Stomach smooth muscle (tissue), 2 donors: ENCODE measurements around the gene SF3B2.
A peak's percentile ranks its signal among the peaks of the same experiment; 100 is the strongest.

ENCODE experiments used
- H3K27ac ChIP-seq: one replicate; pipeline ENCODE4 v1.7.0; 2013; ENCODE audit warnings: mild to moderate bottlenecking, low read length, inconsistent platforms
- H3K27me3 ChIP-seq, 2 donors: one replicate each; pipeline ENCODE4 v1.7.0; 2013; ENCODE audit warnings: low read length in 2 of 2; ENCODE audit not compliant: insufficient read depth in 2 of 2, control insufficient read depth in 1 of 2
- H3K36me3 ChIP-seq, 2 donors: one replicate each; pipeline ENCODE4 v1.7.0; 2013; ENCODE audit warnings: low read length in 2 of 2; ENCODE audit not compliant: control insufficient read depth in 2 of 2, insufficient read depth in 2 of 2
- H3K4me1 ChIP-seq: one replicate; pipeline ENCODE4 v1.7.0; 2013; ENCODE audit warnings: low read length; ENCODE audit not compliant: control insufficient read depth, insufficient read depth
- H3K4me3 ChIP-seq, 2 donors: one replicate each; pipeline ENCODE4 v1.7.0; 2013; ENCODE audit warnings: low read length in 2 of 2
- H3K9ac ChIP-seq, 2 donors: one replicate each; pipeline ENCODE4 v1.7.0; 2013; ENCODE audit warnings: low read length in 2 of 2, mild to moderate bottlenecking in 1 of 2
- H3K9me3 ChIP-seq, 2 donors: one replicate each; pipeline ENCODE4 v1.7.0; 2013; ENCODE audit warnings: low read length in 2 of 2; ENCODE audit not compliant: control insufficient read depth in 2 of 2
- donor health status: healthy.
- donor health status: Pancreatic carcinoma.

Gene SF3B2

DNA sequence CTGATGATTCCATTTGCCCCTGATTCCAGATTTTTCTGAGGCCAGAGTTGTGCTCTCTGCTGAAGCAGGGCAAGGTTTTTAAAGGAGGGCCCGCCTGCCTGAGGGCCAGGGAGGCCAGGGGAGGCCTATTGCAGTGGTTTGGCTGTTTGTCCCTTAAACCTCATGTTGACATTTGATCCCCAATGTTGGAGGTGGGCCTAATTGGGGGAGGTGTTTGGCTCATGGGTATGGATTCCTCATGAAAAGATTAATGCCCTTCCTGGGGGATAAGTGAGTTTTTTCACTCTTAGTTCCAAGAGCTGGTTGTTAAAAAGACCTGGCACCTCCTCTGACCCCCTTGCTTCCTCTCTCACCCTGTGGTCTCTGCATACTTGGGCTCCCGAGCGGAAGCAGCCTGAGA is 12.4 kb upstream of the SF3B2 start:
- Histone ChIP-seq H3K4me3 (no peak overlapping the region), H3K9ac (no peak overlapping the region), H3K36me3 (no peaks in the 10 kb centered on the region), H3K4me1 (no peaks in the 10 kb centered on the region), H3K27me3 (no peaks in the 10 kb centered on the region), H3K9me3 (no peaks in the 10 kb centered on the region), H3K27ac (no peak overlapping the region)

DNA sequence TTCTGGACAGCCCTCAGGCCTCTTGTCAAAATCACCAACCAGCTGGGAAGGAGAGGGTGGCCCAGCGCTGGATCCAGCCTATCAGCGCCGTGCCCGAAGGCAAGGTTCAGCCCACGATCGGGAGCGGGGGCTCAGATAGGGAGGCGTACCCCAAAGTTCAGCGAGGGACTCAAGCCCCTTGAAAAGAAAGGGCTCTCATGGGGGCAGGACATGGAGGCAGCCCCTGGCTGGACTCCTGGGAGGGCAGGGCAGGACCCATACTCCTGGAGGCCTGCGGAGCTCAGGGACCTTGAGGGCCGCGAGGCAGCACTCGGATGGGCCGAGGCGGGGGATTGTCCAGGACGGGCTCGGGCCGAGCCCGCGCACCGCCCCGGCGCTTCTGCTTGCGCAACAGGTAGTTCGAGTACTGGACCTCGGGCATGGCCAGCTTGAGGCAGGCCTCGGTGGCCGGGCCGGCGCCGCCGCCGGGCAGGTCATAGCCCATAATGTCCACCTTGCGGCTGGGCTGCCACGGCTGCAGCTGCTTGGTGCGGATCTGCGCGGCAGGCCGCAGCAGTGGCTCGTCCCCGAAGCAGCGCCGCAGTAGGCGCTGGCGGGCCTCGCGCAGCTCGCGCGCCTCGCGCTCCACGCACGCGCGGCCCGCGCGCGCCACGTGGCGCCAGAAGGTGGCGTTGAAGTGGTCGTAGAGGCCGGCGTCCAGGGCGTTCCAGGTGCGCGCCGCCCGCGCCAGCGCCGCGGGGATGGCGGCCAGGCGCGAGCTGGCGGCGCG is 9.8 kb upstream of the SF3B2 start:
- peaks cover 6% of the 10 kb centered on the region for H3K4me1 ChIP-seq
- H3K27ac ChIP-seq, result no peak overlapping the region
- no peak overlapping the region for H3K9ac ChIP-seq
- H3K9me3 ChIP-seq, result no peaks in the 10 kb centered on the region
- H3K36me3 ChIP-seq, result no peaks in the 10 kb centered on the region
- no peak overlapping the region for H3K4me3 ChIP-seq
- peaks cover 3 to 8% of the 10 kb centered on the region in 2 donors for H3K27me3 ChIP-seq

DNA sequence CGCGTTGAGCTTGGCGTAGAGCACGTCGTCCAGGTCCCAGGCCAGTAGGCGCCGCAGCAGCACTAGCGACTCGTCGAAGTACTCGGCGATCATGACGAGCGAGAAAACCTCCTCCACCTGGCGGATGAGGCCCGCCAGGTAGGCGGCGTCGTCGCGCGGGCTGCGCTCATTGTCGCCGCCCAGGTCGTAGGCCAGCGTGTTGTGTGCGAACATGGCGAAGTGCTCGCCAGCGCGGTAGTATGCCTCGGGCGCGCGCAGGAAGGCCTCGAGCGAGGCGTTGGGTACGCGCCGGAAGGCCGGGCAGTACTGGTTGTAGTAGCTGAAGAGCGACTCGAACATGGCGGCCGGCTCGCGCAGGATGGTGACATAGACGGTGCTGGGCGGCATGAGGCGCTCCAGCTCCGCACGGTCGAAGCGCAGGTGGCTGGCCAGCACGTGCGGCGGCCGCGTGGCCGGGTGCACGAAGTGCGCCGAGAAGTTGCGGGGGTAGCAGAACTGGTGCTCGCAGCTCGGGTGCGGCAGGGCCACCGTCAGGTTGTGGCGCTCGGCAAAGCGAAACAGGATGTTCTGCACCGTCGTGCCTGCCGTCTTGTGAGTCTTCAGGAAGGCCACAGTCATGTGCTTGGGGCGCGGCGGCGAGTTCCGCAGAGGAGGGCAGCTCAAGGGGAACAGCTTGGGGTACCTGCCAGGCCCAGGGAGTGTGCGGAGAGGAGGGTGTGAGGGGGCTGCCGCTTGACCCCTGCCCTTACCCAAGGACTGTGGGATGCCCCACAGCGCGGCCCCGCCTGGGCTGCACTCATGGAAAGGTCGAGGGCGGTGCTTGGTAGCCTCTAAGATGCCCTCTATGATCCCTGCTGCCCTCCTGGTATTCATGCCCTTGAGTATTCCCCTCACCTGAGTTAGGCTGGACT is 8.9 kb upstream of the SF3B2 start:
- Histone ChIP-seq H3K9me3 (no peaks in the 10 kb centered on the region), H3K9ac (no peak overlapping the region), H3K27me3 (peaks cover 3 to 17% of the 10 kb centered on the region in 2 donors), H3K27ac (no peak overlapping the region), H3K4me1 (peaks cover 6% of the 10 kb centered on the region), H3K4me3 (no peak overlapping the region), H3K36me3 (no peaks in the 10 kb centered on the region)

DNA sequence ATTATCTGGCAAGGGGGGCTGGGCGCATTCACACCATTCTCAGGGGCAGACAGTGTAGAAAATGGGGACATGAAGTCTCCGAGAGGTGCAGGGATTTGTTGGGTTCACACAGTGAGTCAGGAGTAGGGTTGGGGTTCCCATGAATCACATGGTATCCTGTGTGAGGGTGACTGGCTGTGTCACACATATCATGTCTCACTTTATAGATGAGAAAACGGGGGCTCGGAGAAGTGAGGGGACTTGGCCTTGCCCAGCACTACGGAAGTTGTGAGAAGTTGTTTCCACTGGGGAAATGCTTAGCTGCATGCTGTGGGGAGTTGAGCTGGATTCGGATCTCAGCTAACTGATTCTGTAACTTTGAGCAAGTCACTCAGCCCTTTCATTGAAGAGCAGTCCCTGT is 7.4 kb upstream of the SF3B2 start:
- H3K9me3 ChIP-seq, result no peaks in the 10 kb centered on the region
- H3K4me1 ChIP-seq, result peaks cover 8% of the 10 kb centered on the region
- no peak overlapping the region for H3K9ac ChIP-seq
- no peaks in the 10 kb centered on the region for H3K36me3 ChIP-seq
- H3K27me3 ChIP-seq, result peaks cover 6 to 23% of the 10 kb centered on the region in 2 donors
- no peak overlapping the region for H3K4me3 ChIP-seq
- no peak overlapping the region for H3K27ac ChIP-seq

DNA sequence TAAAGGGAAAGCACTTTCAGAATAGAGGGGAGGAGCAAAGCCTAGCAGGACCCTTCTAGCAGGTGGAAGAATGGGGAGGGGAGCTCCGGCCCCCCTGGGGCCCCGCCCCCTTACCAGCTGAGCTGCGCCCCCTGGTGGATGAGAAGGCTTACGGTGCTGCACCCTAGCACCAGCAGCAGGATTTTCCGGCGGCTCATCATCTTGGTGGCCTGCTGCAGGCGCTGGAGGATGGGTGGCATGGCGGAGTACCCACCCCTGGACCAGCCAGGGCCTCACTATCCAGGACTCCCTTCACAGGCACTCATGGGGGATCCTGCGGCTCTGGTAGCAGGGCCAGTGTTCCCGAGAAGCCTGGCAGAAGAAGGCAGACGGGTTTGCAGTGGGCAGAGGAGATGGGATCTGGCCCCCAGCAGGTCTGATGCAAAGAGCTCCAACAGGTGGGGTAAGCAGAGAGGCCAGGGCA is 7.0 kb upstream of the SF3B2 start:
- Histone ChIP-seq H3K36me3 (no peaks in the 10 kb centered on the region), H3K4me3 (no peak overlapping the region), H3K27me3 (peaks cover 6 to 23% of the 10 kb centered on the region in 2 donors), H3K27ac (no peak overlapping the region), H3K9me3 (no peaks in the 10 kb centered on the region), H3K9ac (no peak overlapping the region), H3K4me1 (peaks cover 8% of the 10 kb centered on the region)

DNA sequence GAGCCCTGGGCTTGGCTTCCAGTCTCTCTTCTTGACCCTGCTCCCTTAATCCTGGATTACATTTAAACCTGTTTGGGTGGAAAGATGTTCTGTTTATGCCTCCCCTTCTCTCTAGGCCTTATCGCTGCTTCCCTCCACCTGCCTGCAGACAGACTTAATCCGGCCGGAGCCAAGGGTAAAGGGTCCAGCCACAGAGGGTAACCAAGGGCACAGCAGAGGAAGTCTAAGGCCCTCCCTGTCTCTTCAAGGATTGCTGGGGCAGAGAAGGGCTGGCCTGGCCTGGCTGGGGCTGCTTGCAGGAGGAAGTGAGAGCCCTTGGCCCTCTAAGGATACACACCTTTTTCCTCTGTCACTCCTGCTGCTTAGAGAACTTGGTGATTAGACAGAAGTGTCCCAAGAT is 5.3 kb upstream of the SF3B2 start:
- Histone ChIP-seq H3K4me3 (no peak overlapping the region), H3K4me1 (peaks cover 17% of the 10 kb centered on the region), H3K9me3 (no peaks in the 10 kb centered on the region), H3K36me3 (no peaks in the 10 kb centered on the region), H3K27ac (no peak overlapping the region), H3K9ac (no peak overlapping the region), H3K27me3 (peaks cover 6 to 23% of the 10 kb centered on the region in 2 donors)

DNA sequence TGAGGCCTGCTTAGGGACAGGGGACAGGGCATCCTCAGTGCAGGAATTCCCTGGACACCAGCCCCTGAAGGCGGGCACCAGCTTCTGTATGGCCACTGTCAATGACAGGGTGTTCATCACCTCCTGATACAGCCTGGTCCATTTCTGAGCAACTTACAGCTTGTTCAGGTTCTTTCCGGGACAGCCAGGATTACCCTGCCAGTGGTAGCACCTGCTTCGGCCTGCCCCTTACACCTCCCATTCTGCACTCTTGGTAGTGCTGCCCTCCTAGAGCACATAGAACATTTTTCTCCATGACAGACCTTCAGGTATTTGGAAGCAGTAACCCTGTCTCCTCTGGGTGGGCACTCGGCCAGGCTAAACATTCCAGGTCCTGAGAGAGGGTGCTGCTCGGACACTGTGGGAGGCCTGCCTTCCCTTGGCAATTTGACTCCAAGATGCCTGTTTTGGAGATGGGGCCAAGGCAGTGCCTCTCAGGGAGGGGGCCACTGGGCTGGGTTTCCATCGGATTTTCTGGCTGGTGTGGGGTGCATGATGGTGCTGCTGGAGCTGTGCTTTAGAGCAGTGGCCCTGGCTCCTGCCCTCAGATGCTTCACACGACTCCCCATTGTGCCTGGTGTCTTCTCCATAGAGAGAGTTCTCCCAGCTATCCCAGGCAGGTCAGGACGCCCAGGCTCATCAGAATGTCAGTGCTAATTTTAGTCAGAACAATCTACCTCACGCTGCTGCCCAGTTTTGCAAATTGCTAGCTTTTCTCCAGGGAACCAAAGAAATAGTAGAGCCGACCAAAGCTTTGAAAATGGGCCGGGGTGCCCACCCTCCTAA is 4.4 kb upstream of the SF3B2 start:
- Histone ChIP-seq H3K27ac (no peak overlapping the region), H3K36me3 (no peaks in the 10 kb centered on the region), H3K9ac (no peak overlapping the region), H3K4me3 (no peak overlapping the region), H3K9me3 (no peaks in the 10 kb centered on the region), H3K27me3 (peaks cover 6 to 23% of the 10 kb centered on the region in 2 donors), H3K4me1 (peaks cover 21% of the 10 kb centered on the region)

DNA sequence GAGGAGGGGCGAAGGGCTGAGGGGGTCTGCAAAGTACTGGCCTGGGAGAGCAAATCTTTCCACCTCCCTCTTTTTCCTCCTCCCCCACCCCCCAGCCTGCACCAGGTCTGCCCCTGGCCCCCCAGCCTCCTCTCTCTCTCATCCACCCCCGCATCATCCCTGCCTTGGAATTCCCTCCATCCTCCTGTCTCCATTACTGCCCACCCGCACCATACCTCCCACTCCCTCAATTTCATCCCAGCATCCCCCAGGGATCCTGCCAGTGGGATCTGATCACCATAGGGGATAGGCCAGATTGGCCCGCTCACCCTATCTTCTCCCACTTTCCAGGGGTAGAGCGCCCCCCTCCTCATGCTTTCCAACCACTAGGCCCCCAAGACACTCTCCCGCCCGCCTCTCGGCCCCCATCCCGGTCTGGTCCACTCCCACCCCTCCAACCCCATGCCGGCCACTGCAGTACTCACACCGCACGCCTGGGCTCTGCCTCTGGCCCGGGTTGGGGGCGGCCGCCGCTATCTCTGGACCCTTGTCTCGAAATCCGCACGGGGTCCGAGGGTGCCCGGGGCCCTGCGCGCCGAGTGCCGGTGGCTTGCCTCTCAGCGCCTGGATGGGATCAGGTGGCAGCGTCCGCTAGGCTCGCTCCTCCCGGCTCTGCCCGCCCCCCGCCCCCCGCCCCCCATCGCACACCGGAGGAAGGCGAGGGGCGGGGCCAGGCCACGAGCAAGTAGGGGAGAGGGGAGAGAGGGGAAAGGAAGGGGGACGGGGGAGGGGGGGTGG is 3.4 kb upstream of the SF3B2 start, which contains the start of gene GAL3ST3:
TSS of gene GAL3ST3 (minus strand) at position 615 of the 777 bp plus-strand sequence. CDS start 3,746 bp downstream, outside the sequence.
- H3K27me3 ChIP-seq, result peaks cover 6 to 23% of the 10 kb centered on the region in 2 donors
- peaks cover 30% of the 10 kb centered on the region for H3K4me1 ChIP-seq
- no peak within 1 kb of the TSS for H3K9ac ChIP-seq
- H3K27ac ChIP-seq, result no peak within 1 kb of the TSS
- H3K9me3 ChIP-seq, result no peaks in the 10 kb centered on the region
- no peak within 1 kb of the TSS for H3K4me3 ChIP-seq
- H3K36me3 ChIP-seq, result no peaks in the 10 kb centered on the region

DNA sequence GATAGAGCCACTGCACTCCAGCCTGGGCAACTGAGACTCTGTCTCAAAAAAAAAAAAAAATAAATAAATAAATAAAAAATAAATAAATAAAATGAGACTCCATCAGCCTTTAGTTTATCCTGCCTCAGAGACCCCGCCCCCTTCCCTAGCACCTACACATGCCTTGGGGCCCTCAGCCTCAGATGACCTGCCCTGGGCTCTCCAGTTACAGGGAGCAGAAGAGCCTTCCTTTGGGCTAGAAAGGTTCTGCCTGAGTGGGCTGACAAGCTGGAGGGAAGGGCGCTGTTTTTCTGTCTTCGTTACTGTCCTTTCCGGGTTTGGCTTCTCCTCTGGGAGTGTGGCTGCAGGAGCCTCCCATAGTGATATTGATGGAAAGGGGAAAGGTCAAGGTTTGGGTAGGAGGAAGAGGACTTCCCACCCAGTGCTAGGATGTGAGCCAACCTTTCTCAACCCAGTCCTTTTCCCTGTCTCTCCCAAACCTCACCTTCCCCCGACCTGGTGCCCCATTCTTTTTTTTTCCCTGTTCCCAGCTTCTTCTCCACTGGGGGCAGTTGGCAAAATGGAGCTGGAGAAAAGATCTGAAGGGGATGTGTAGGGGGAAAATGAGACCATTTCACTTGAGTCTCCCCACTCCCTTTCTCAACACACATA is 1.5 kb upstream of the SF3B2 start:
- no peaks in the 10 kb centered on the region for H3K9me3 ChIP-seq
- peak overlapping the region; percentile 79 for H3K27ac ChIP-seq
- peak overlapping the region in 1 of 2 donors; percentile 89 for H3K9ac ChIP-seq
- H3K36me3 ChIP-seq, result peaks cover 4 to 8% of the 10 kb centered on the region in 2 donors
- H3K4me3 ChIP-seq, result no peak overlapping the region
- peaks cover 6 to 23% of the 10 kb centered on the region in 2 donors for H3K27me3 ChIP-seq
- peaks cover 24% of the 10 kb centered on the region for H3K4me1 ChIP-seq
